NB4 (cell line): ENCODE measurements around the gene ISG20.

Experiments used
- CTCF ChIP-seq: IDR thresholded peaks from one replicate; pipeline ENCODE4 v1.5.1; 2012; ENCODE audit warnings: low read depth, low read length
- MAX ChIP-seq: IDR thresholded peaks from 2 replicates; pipeline ENCODE4 v1.6.1; 2011; ENCODE audit warnings: low read depth, low read length
- POLR2A ChIP-seq: IDR thresholded peaks from 2 replicates; pipeline ENCODE4 v1.6.1; 2011; ENCODE audit warnings: mild to moderate bottlenecking; ENCODE audit not compliant: insufficient read length; ENCODE audit errors: extremely low read depth

DNA sequence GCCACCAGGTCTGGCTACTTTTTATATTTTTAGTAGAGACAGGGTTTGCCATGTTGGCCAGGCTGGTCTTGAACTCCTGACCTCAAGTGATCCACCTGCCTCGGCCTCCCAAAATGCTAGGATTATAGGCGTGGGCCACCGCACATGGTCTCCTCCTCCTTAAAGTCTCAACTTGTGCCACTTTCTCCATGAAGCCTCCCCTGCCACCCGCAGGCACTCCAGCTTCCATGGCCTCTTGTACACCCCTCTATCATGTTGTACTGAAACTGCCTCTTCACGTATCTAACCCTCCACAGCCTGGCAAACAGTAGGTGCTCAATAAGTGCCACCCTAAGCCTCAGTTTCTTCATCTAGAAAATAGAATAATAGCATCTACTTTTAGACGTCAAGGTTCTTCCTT is 39.9 kb downstream of the ISG20 start:
- TF ChIP-seq POLR2A (no peak), CTCF (no peak), MAX (no peak)
